Progenitor cell of endocrine pancreas (in vitro differentiated cells): Measurements from ENCODE around the gene MYO3A. TPM values are rescaled to one million over a fixed set of nuclear protein-coding genes. Genes with fewer than 3 reads are reported as not detected.

Experiments used
- DNase-seq: peaks from one replicate; pipeline ENCODE4 v3.0.0; 2021; ENCODE audit warnings: low spot score; ENCODE audit not compliant: unreplicated experiment
- H3K27ac Mint-ChIP-seq: 2 replicates; pipeline ENCODE4 v1.8.0; 2021; ENCODE audit warnings: mild to moderate bottlenecking, moderate library complexity, mixed read lengths
- H3K27me3 Mint-ChIP-seq: 2 replicates; pipeline ENCODE4 v1.8.0; 2021; ENCODE audit warnings: mixed read lengths
- H3K36me3 Mint-ChIP-seq: 2 replicates; pipeline ENCODE4 v1.8.0; 2022; ENCODE audit warnings: mixed read lengths; ENCODE audit not compliant: insufficient read depth
- H3K4me1 Mint-ChIP-seq: 2 replicates; pipeline ENCODE4 v1.8.0; 2021; ENCODE audit warnings: low read depth, mixed read lengths
- H3K4me3 Mint-ChIP-seq: 2 replicates; pipeline ENCODE4 v1.8.0; 2021; ENCODE audit warnings: low read depth, mild to moderate bottlenecking, moderate library complexity, mixed read lengths
- H3K9me3 Mint-ChIP-seq: 2 replicates; pipeline ENCODE4 v1.8.0; 2021; ENCODE audit warnings: low read depth, mixed read lengths
- CTCF ChIP-seq: fragments of 200-600 bp; sonication (generic); IDR thresholded peaks from one replicate; pipeline ENCODE4 v1.5.0; 2021; ENCODE audit warnings: antibody characterized with exemption, mild to moderate bottlenecking; ENCODE audit not compliant: unreplicated experiment
- total RNA-seq: library from RNA; stranded (reverse); gene quantifications from 2 replicates; pipeline ENCODE4 v1.2.1, GENCODE V29; 2021

Gene MYO3A
- total RNA-seq, 1 donor from 2014 or later: 18.0 TPM

GRCh38 chr10:26173837-26174236 lies 239.8 kb downstream of the MYO3A start:
- H3K27me3 Mint-ChIP-seq: no peaks in the 10 kb centered on the region
- no peak overlapping the region for H3K4me3 Mint-ChIP-seq
- no peaks in the 10 kb centered on the region for H3K9me3 Mint-ChIP-seq
- TF ChIP-seq CTCF: no peak
- no peak for DNase-seq
- peaks cover 1% of the 10 kb centered on the region for H3K36me3 Mint-ChIP-seq
- no peak overlapping the region for H3K27ac Mint-ChIP-seq
- no peaks in the 10 kb centered on the region for H3K4me1 Mint-ChIP-seq

- DNase-seq: no peak
- peak overlapping the region; percentile 56 for H3K27ac Mint-ChIP-seq
- H3K4me1 Mint-ChIP-seq: no peaks in the 10 kb centered on the region
- TF ChIP-seq CTCF: no peak
- no peaks in the 10 kb centered on the region for H3K27me3 Mint-ChIP-seq
- H3K9me3 Mint-ChIP-seq: no peaks in the 10 kb centered on the region
- peaks cover 1% of the 10 kb centered on the region for H3K36me3 Mint-ChIP-seq
- H3K4me3 Mint-ChIP-seq: no peak overlapping the region
Measured at GRCh38 chr10:26177341-26177740, 243.3 kb downstream of the MYO3A start.

- no peak for TF ChIP-seq CTCF
- Mint-ChIP-seq H3K4me1 (no peaks in the 10 kb centered on the region), H3K27ac (no peak overlapping the region), H3K36me3 (peaks cover 4% of the 10 kb centered on the region), H3K4me3 (no peak overlapping the region), H3K9me3 (no peaks in the 10 kb centered on the region), H3K27me3 (no peaks in the 10 kb centered on the region)
- DNase-seq: no peak
Measured at GRCh38 chr10:26194275-26194674, 260.2 kb downstream of the MYO3A start.

GRCh38 chr10:26197248-26197647 lies 263.2 kb downstream of the MYO3A start:
- DNase-seq: no peak
- Mint-ChIP-seq H3K27ac (peak overlapping the region; percentile 2), H3K4me3 (no peak overlapping the region), H3K36me3 (peaks cover 2% of the 10 kb centered on the region), H3K4me1 (no peaks in the 10 kb centered on the region), H3K9me3 (no peaks in the 10 kb centered on the region), H3K27me3 (no peaks in the 10 kb centered on the region)
- TF ChIP-seq CTCF: no peak

- Mint-ChIP-seq H3K9me3 (no peaks in the 10 kb centered on the region), H3K4me1 (no peaks in the 10 kb centered on the region), H3K36me3 (peaks cover 2% of the 10 kb centered on the region), H3K27ac (no peak overlapping the region), H3K4me3 (no peak overlapping the region), H3K27me3 (no peaks in the 10 kb centered on the region)
- no peak for DNase-seq
- TF ChIP-seq CTCF: no peak
Measured at GRCh38 chr10:26198119-26198518, 264.1 kb downstream of the MYO3A start.
